GM23338 (cell line): ENCODE results near the gene UBE2H.

ENCODE experiments used
- CREB1 ChIP-seq: fragments of 250-450 bp; sonication (Bioruptor Pico); IDR thresholded peaks from 2 replicates; pipeline ENCODE4 v1.5.0; 2020; ENCODE audit warnings: low read depth, mild to moderate bottlenecking, moderate library complexity
- EZH2 ChIP-seq: fragments of 200-600 bp; sonication (generic); IDR thresholded peaks from one replicate; pipeline ENCODE4 v1.8.0; 2017; ENCODE audit warnings: antibody characterized with exemption, mild to moderate bottlenecking, low read depth; ENCODE audit not compliant: unreplicated experiment
- EZH2phosphoT487 ChIP-seq: fragments of 200-600 bp; sonication (generic); IDR thresholded peaks from one replicate; pipeline ENCODE4 v1.8.1; 2018; ENCODE audit warnings: antibody characterized with exemption; ENCODE audit not compliant: unreplicated experiment
- JUNB ChIP-seq: IDR thresholded peaks from one replicate; pipeline ENCODE4 v1.6.1; 2016; ENCODE audit warnings: antibody characterized with exemption; ENCODE audit not compliant: unreplicated experiment
- POLR2AphosphoS5 ChIP-seq: IDR thresholded peaks from 2 replicates; pipeline ENCODE4 v1.6.1; 2016; ENCODE audit warnings: antibody characterized with exemption, low read depth
- STAT1 ChIP-seq: IDR thresholded peaks from one replicate; pipeline ENCODE4 v1.6.1; 2016; ENCODE audit warnings: antibody characterized with exemption; ENCODE audit not compliant: unreplicated experiment
- ZNF114 ChIP-seq: fragments of 250-450 bp; sonication (Bioruptor Pico); IDR thresholded peaks from 2 replicates; pipeline ENCODE4 v1.5.0; 2020; ENCODE audit warnings: mild to moderate bottlenecking, moderate library complexity
- ZNF331 ChIP-seq: fragments of 250-450 bp; sonication (Bioruptor Pico); IDR thresholded peaks from 2 replicates; pipeline ENCODE4 v1.5.0; 2020; ENCODE audit warnings: low read depth, mild to moderate bottlenecking, moderate library complexity
- TF ChIP-seq, protein P1 (sequence below), 2 experiments: fragments of 200-600 bp in 1 of 2; sonication (generic) in 1 of 2; conservative IDR thresholded peaks; 2 replicates each; pipeline versions ENCODE4 v1.5.1 to v1.6.1; 2016 to 2017; ENCODE audit warnings: antibody characterized with exemption in 2 of 2, low read depth in 2 of 2, mild to moderate bottlenecking in 2 of 2, moderate library complexity in 1 of 2
- TF ChIP-seq, protein P2 (sequence below): IDR thresholded peaks from one replicate; pipeline ENCODE4 v1.6.1; 2018; ENCODE audit warnings: antibody characterized with exemption; ENCODE audit not compliant: unreplicated experiment

DNA sequence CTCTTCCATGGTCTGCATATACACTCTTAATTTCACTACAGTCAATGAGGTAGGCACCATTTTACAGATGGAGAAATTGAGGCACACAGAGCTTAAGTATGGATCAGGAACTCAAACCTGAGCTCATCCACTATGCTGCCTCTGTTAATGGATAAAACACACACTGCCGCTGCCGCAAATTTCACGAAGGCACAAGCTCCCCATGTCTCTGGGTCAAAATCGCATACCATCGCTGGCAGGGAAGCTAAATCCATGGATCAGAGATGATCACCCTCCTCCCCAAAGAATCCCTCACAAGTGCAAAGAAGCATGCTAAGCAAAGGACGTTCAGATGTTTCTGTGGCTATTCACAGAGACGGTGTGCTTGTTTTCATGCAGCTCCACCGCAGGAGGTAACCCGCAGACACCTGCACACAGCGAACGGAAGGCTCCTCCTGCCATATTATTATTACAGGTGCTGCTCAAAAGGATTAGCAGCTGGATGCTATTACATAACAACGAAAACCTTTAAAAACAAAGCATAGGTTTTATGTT, 109.3 kb downstream of the UBE2H start:
- TF ChIP-seq, protein P1, sequence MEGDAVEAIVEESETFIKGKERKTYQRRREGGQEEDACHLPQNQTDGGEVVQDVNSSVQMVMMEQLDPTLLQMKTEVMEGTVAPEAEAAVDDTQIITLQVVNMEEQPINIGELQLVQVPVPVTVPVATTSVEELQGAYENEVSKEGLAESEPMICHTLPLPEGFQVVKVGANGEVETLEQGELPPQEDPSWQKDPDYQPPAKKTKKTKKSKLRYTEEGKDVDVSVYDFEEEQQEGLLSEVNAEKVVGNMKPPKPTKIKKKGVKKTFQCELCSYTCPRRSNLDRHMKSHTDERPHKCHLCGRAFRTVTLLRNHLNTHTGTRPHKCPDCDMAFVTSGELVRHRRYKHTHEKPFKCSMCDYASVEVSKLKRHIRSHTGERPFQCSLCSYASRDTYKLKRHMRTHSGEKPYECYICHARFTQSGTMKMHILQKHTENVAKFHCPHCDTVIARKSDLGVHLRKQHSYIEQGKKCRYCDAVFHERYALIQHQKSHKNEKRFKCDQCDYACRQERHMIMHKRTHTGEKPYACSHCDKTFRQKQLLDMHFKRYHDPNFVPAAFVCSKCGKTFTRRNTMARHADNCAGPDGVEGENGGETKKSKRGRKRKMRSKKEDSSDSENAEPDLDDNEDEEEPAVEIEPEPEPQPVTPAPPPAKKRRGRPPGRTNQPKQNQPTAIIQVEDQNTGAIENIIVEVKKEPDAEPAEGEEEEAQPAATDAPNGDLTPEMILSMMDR (conservative IDR thresholded peaks at IDR 0.05; ENCODE audit: low read depth in 2 of 2) = no peak
- TF ChIP-seq, protein P2, sequence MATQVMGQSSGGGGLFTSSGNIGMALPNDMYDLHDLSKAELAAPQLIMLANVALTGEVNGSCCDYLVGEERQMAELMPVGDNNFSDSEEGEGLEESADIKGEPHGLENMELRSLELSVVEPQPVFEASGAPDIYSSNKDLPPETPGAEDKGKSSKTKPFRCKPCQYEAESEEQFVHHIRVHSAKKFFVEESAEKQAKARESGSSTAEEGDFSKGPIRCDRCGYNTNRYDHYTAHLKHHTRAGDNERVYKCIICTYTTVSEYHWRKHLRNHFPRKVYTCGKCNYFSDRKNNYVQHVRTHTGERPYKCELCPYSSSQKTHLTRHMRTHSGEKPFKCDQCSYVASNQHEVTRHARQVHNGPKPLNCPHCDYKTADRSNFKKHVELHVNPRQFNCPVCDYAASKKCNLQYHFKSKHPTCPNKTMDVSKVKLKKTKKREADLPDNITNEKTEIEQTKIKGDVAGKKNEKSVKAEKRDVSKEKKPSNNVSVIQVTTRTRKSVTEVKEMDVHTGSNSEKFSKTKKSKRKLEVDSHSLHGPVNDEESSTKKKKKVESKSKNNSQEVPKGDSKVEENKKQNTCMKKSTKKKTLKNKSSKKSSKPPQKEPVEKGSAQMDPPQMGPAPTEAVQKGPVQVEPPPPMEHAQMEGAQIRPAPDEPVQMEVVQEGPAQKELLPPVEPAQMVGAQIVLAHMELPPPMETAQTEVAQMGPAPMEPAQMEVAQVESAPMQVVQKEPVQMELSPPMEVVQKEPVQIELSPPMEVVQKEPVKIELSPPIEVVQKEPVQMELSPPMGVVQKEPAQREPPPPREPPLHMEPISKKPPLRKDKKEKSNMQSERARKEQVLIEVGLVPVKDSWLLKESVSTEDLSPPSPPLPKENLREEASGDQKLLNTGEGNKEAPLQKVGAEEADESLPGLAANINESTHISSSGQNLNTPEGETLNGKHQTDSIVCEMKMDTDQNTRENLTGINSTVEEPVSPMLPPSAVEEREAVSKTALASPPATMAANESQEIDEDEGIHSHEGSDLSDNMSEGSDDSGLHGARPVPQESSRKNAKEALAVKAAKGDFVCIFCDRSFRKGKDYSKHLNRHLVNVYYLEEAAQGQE = no peak
- TF ChIP-seq CREB1 (peak; percentile 19; the same call in 1 of the 2 replicates), POLR2AphosphoS5 (peak; percentile 24; the same call in 1 of the 2 replicates), EZH2 (no peak), EZH2phosphoT487 (no peak), JUNB (no peak), ZNF114 (CRISPR knock-in tag) (no peak), ZNF331 (CRISPR knock-in tag) (no peak), STAT1 (no peak)
